ENCODE measurements around the gene BAG5. TPM values are rescaled to one million over a fixed set of nuclear protein-coding genes. Genes with fewer than 3 reads are reported as not detected.

Gene BAG5
- total RNA-seq, 1 experiment from 2014 or later: 24.8 TPM

DNA sequence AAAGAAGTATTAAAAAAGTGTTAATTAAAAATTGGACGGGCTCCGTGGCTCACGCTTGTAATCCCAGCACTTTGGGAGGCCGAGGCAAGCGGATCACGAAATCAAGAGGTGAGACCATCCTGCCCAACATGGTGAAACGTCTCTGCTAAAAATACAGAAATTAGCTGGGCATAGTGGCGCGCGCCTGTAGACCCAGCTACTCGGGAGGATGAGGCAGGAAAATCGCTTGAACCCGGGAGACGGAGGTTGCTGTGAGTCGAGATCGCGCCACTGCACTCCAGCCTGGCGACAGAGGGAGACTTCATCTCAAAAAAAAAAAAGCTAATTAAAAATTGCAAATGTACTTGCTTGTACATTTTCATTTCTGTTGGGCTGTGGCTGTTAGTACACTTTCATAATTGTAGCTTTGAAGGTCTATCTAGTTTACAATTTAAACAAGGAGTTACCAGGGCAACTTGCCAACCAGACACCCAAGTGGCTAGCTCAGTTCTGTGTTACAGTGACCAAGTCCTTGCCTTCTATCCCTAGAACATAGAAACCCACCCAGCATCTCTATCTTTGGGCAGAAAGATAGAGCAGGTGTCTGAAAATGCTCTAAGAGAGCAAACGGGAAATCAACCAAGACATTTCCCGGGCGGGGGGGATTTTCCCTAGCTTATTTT is 1.5 kb upstream of the BAG5 start:
- no peak for DNase-seq (ENCODE audit: low spot score)

DNA sequence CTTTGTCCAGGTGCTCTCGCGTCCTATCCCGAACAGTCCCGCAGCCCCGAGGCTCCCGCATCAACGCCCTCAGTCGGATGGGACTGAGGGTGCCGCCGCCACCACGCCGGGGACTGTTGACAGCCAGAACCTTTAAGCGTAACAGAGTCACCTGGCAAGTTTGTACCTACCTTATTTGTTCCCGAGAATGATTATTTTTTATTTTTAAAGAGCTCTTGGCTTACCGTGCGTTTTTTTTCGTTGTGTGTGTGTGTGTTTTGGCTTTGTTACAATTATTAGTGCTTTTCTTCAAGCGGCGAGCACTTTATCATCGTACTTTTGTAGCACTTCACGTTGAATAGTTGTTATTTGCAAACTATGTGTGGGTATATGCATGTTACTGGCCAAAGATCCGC is 766 bp upstream of the BAG5 start:
- no peak for DNase-seq (ENCODE audit: low spot score)

DNA sequence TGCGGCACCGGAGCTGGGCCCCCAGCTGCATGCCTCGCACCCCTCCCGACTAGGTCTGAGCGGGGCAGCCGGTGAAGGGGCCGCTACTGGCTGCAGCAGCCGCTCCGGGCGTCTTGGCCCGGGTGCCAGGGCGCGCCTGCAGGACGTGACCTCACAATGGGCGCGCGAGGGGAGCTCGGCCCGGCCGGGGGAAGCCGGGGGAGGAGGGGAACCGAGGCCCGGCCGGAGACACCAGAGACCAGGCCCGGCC is 353 bp downstream of the BAG5 start:
- DNase-seq (ENCODE audit: low spot score): no peak

DNA sequence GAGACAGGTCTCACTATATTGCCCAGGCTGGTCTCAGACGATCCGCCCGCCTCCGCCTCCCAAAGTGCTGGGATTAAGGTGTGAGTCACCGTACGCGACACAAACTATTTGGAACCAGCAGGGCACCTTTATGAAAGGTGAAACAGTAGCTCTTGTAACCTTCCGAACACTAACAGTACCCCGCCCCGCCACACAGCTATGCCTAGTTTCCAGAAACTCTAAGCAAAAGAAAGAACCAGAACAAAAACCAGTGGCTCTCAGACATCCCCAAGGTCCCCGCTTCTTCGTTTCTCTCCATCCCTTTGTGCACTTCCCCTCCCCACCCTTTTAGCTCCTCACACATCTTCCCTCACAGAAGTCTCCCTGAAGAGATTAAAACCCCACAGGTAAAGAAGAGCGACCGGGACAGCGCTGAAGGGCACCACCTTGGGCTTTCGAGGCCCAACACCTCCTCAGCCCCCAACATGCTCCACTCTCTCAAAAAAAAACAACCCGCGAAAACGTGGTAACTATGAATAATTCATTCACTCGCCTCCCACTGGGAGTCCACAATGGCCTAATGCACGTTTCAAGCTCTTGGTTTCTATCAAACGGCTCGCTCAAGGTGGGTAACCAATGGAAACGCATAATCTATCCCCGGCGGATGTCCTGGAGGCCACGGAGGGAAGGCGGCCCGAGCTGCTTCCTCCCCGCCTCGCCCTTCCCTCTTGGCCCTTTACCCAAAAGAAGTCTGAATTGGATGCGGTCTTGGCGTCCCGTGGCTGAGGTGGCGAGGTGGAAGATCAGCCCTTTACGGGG is 877 bp downstream of the BAG5 start:
- DNase-seq (ENCODE audit: low spot score): no peak

DNA sequence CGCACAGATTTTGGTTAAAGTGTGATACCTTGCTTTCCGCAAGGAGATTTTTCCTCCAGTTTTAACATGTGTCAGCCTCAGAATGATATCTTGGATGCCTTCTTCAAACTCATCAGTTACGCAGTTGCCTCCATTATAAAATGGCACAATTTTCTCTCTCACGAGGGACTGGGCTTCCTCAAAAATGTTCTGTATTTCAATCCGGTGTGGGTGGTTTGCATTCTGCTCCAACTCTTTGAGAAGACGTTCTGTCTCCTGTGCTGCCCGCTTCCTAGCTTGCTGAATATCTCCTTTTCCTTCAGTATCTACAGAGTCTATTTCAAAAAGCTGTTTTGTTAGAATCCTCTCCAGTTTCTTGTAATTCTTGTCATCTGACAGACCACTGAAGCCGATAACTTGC is 1.8 kb downstream of the BAG5 start:
- no peak for DNase-seq (ENCODE audit: low spot score)

DNA sequence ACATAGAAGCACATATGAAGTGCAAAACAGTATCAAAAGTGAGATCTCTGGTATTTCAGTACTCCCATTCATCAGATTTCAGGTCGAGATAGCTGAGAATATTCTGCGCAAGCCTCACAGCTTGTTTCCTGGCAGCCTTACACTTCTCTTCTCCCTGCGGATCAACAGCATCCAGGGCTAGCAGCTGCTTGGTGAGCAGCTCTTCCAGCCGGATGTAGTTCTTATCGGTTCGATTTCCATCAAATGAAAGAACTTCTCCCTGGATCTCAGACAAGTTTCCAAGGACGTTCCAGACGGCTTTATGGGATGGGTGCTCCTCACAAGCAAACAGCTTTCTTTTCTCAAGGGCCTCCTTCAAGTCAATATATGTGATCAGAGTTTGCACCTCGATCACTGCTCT is 2.7 kb downstream of the BAG5 start:
- no peak for DNase-seq (ENCODE audit: low spot score)

DNA sequence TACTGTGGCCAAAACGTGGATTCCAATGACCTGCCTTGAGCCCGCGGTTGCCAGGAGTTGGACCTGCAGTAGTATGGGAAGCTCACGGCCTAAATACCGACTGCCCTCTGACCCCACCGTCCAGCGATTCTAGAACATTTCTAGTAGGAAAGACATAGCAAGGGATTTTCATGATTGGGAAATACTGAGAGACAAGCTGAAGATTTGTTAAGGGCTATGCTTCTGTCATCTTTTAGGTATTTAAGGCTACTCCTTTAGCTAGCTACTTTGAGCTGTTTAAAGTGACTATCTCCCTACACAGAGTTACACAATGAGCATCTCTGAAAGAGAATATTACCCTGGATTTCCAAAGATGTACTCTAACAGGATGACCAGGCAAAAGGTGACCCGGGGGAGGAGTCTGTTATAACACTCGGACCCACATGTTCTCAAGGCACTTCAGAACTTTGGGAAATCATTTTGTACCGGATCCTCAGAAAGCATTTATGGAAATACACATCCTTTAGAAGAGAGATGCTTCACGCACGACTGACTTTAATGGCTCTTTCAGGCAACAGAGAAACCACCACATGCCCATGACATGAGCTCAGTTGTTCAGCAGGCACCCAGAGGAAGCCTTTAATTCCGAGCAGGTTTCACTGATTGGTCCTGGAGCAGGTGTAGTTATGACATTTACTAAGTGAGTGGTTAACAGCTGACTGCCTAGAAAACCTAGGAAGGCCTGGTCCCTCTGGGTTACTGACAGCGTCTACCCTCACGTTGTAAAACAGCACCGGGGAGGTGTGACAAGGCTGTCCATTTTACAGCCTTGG is 4.2 kb downstream of the BAG5 start:
- no peak for DNase-seq (ENCODE audit: low spot score)

DNA sequence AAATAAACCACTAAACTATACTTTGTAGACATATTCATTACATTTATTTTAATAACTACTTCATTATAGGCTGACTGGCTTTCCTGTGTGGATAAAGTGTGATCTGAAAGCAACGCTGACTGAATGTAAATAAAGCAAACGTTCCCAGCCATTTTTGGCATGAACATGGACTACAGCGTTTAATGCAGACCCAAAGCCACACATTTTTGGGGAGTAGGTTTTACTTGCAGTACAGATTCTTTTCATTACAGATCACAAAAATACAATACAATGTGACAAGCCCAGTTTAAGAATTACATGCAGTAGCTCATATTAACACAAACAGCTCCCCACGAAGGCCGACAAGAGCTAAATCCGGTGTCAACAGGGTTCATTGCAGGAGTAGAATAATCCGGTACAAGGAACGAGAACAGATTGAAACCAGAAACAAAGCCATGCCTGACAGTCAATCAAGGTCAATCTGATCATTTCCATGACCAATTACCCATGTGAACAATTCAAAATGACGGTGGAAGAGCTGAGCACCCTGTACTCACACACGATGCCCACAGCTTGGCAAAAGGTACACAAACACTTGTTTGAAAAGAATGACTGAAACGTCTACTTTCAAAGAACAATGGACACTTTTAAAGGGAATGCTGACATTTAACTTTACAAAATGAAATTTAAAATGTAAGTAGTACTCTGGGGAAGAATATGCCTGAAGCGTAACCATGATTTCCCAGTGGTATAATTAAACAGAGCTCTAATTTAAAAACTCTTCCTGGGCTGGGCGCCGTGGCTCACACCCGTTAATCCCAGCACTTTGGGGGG is 5.3 kb downstream of the BAG5 start:
- no peak for DNase-seq (ENCODE audit: low spot score)

DNA sequence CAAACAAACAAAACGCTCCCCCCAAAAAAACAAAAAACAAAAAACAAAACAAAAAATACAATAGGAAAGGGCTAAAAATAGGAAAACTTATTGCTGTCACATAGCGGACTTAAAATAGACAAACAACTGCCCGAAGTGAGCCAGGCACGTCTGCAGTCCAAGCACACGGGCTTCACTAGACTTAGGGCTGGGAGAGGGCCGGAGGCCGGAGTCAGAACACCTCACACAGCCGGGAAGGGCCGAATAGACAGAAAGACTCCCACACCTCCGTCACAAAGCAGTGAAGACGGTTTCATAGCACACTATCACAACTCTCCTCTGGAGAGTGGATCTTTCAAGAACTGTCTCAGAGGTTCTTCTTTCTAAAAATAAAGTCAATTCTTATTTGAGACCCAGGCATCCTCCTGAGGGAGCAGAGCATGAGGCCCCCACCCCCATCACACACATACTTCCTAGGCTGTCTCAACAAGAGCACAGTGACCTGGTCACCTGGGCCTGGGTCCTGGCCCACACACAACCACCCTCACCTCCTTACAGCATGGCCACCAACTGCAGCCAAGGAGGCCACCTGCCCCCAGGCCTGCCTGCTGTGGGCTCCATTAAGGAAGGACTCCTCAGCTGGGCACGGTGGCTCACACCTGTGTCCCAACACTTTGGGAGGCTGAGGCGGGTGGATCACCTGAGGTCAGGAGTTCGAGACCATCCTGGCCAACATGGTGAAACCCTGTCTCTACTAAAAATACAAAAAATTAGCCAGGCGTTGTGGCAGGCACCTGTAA is 6.7 kb downstream of the BAG5 start:
- DNase-seq (ENCODE audit: low spot score): no peak

DNA sequence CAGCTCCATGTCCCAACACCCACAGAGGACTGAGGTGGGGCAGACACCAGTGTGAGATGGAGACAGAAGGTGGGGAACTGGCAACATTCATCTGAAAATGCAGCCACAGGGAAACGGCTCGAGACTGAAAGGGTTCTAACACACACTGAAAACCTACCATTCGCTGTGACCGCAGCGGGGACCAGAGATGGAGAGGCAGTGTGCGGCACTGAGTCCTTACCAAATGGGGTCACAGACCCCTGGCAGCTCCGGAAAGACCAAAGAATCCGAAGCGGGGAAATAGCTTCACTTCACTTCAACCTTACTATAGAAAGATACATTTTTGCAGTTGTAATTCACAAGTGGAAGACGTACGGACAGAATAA is 9.6 kb downstream of the BAG5 start:
- no peak for DNase-seq (ENCODE audit: low spot score)

DNA sequence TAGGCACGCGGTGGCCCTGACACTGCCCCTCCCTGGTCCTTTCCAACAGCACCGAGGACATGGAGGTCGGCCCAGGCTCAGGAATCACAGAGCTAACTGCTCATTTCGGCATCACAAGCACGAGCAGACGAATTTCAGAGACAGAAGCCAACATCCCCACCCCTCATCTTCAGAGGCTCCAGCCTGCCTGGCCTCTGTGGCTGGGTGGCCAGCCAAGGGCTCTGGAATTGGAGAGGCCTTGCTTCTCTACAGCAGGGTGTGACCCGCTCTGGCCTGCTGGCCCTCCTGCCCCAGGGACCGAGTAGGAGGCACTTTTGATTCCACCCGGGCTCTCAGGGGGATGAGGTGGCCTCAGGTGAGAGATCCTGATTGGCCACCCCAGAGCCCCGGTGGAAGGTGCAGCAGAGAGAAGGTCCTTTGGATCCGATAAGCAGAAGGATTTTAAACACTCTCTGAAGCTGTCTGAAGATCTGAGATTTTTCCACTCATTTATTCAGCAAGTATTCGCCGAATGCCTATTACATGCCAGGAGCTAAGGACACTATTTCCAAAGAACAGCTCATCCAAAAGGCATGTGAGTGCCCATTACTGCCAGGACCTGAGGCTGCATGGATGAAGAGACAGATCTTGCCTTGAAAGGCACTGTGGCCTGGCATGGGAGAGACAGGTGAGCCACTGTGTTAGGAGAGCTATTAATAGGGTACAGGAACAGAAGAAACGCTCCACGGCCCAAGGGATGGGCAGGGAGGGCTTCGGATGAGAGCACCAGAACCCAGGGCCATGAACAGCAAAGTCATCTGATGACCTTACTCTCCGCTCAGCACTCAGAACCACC is 10.2 kb downstream of the BAG5 start:
- DNase-seq (ENCODE audit: low spot score): peak; percentile 59

DNA sequence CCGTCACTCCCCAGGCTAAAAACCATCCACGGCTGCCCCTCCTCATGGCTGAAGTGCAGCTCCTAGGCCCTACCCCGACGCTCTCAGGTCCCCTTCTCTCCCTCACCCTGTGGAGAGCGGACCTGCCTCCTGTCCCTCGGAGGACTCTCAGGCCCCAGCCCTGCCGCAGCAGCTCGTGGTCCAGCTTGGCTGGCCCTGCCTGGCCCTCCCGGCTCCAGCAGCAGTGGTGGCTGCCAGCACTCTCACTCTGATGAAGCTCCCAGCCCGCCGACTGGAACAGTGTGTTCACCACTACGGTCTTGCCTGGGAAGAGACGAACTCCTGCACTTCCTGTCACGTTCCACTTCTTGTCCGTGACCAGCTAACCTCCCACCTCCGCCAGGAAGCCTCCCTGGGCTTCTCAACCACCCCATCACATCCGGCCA is 11.1 kb downstream of the BAG5 start:
- DNase-seq (ENCODE audit: low spot score): no peak

DNA sequence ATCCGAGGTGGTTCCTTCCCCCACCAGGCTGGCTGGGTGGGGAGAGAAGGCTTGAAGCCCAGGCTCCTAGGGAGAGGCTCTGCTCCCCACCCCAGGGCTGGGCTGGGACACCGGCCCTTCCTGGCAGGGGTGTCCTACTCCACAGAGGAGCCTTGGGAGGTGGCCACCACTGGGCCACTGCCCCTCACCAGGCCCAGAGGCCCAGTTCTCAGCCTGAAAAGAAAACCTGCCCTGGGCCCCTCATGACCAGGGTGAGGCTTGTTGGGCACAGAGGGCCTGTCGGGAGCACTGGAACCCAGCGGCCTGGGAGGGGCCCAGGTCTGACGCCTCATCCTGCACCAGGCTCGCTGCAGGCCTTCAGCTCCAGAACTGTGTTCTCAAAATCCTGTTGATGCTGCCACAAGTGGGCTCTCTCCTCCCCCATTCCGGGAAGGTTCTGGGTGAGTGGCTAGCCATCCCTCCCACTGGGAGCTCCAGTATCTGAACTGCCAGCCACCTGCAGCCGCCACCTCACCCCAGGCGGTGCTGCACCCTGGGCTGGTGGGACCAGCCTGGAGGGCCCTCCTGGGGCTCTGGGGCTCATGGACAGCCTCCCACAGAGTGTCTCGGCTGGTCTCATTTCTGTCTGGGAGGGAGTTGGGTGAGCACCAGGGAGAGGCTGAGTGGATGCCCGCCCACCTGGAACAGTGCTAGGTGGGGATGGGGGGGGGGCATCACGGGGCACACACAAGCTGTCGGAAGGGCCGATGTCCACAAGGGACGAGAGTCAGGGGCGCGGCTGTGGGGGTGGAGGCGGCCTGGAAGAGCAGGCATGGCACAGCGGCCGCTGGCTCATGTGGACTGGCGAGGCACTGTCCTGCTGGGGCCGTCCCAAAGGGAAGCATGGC is 11.8 kb downstream of the BAG5 start:
- no peak for DNase-seq (ENCODE audit: low spot score)

DNA sequence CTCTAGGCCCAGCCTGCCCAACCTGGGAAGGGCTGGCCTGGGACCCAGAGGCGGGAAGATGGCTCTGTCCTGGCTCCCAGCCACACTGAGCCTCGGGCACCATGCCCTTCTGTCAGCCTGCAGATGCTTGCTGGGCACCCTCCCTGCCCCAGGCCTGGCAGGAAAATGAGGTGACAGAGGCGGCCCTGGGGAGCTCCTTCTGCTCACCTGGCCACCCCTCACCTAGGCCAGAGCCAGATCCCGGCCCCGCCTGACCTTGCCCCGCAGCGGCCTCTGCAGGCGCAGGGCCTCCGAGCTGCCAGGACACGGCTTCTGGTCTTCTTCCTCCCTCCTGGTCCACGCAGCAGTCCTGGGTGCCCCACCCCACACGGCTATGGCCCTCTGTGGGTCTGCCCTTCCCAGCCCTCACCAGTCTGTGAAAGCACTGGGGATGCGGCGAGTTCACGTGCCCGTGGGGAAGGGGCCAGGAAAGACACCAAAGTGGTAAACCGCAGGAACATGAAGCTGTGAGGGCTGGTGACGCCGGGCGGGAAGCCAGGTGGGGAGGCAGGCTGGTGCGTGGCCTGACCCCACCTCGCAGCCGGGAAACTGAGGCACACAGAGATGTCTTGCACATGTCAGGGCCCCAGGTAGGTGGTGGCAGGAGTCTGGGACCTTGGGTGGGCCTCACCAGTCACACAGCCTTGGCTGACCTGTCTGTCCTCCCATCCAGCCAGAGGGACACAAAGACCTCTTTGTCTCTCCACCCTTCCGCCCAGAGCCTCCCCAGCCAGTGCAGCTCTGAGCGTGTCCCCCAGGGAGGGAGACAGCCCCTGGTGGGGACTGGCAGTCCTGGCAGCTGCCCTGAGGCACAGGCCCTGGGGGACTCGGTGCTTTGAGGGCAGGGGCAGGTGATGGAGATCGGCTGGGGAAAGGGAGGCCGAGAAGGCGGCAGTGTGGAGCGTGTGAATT is 12.8 kb downstream of the BAG5 start:
- DNase-seq (ENCODE audit: low spot score): no peak

DNA sequence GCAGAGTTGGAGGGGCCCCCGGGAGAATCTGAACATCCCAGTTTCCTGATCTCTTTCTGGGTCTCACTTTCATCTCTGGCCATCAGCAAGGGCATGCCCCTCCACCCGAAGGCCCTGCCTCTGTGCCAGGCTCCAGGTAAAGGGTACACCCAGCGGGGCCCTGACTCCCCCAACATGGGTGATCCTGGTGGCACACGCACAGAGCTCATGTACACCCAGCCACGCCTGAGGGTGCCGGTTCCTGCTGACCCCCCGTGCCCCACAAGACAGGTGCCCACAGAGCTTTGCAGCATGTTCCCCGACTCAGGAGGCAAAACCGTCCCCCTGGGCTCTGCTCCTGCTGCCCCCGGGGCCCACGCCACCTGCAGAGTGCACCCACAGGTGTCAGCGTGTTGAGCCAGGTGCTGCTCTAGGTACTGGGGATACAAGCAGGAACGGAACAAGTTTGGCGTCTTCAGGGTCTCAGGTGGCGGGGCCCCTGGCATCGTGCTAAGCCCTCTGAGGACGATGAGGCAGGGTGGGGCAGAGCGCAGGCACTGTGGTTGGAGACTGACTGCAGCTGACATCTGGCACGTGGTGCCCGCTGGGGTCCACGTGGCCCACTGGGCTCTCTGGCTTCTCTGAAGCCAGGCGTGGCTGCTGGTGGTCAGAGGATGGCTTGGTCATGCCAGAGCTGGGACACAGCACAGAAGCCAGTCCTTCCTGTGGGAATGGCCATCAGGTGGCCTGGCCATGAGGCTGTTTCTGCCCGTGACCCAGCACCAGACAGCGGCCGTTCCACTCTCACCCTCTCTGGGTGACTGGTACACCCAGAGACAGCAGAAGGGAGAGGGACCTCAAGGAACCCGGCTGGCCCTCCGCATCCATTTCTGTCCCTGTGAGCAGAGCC is 13.8 kb downstream of the BAG5 start:
- DNase-seq (ENCODE audit: low spot score): no peak

DNA sequence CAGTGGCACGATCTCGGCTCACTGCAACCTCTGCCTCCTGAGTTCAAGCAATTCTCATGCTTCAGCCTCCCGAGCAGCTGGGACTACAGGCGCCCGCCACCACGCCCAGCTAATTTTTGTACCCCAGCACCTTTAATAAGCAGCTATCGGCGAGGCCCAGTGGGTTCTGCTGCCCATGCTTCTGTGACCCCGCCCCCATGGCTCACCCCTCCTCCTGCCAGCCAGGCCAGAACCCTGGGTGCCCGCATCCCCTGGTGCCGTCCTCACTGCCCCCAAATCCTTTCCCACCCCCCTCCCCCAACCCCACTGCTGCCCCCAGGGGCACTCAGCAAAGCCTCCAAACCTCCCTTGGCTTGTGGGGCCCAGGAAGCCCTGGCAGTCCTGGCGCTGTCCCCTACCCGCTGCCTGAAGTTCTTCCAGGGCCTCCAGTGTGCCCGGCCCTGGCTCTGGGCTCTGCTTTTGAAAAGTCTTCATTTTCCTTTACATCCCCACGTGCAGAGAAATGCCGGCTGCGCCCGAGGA is 14.5 kb downstream of the BAG5 start:
- no peak for DNase-seq (ENCODE audit: low spot score)

DNA sequence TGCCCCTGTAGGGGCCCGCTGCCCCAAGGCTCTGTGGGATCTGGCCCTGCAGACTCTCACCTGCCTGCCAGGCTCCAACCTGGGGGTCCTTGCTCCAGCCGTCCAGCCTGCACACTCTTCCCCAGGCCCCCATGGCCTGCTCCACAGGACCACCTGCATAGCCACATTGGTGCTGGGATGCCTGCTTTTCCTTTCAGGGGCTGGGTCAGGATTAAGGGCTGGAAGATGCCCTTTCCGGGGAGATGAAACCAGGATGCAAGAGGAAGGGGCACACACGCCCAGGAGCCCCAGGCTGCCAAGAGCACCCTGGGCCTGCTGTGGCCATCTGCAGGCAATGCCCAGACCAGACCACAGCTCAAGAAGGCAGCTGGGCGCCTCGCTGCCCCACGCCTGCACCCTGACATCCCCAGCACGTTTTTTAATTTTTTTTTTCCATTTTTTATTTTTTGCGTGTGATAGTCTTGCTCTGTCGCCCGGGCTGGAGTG is 15.0 kb downstream of the BAG5 start:
- DNase-seq (ENCODE audit: low spot score): no peak
